Prostate gland (tissue), 2 donors: ENCODE measurements around the gene MTFR1L. TPM values are rescaled to one million over a fixed set of nuclear protein-coding genes. Genes with fewer than 3 reads are reported as not detected.

ENCODE experiments used
- DNase-seq: peaks from one replicate; pipeline ENCODE4 v3.0.0-alpha.2; 2019; ENCODE audit warnings: low spot score
- H3K27ac ChIP-seq, 2 donors: fragments of 200-600 bp; sonication (generic); 2 replicates each; pipeline ENCODE4 v1.5.1; 2017 to 2019
- H3K27me3 ChIP-seq: fragments of 200-600 bp; sonication (generic); replicated peaks from 2 replicates; pipeline ENCODE4 v1.5.1; 2019; ENCODE audit not compliant: insufficient read depth
- H3K36me3 ChIP-seq, 2 donors: fragments of 200-600 bp; sonication (generic); 1 replicate in 1 of 2; 2 replicates in 1 of 2; pipeline versions ENCODE4 v1.5.1 to v1.8.1; 2017 to 2019
- H3K4me1 ChIP-seq: fragments of 200-600 bp; sonication (generic); replicated peaks from 2 replicates; pipeline ENCODE4 v1.5.1; 2019
- H3K4me3 ChIP-seq, 2 donors: fragments of 200-600 bp; sonication (generic); 2 replicates each; pipeline ENCODE4 v1.5.1; 2017 to 2019
- H3K9me3 ChIP-seq: fragments of 200-600 bp; sonication (generic); 2 replicates; pipeline ENCODE4 v1.5.1; 2017
- POLR2A ChIP-seq: fragments of 450-650 bp; IDR thresholded peaks from one replicate; pipeline ENCODE4 v1.6.1; 2016; ENCODE audit warnings: antibody characterized with exemption, mild to moderate bottlenecking
- POLR2AphosphoS5 ChIP-seq: sonication (generic); formaldehyde crosslinking; IDR thresholded peaks from one replicate; pipeline ENCODE4 v1.6.1; 2017; ENCODE audit warnings: antibody characterized with exemption
- WGBS: methylation state at CpG from one replicate; pipeline ENCODE4 v1.1.5; 2018; 5-methylcytosine and 5-hydroxymethylcytosine counted together
- intact Hi-C: fragments of 100-400 bp; cut with DNase I; formaldehyde crosslinking; loops from one replicate; pipeline ENCODE4 v1.14.2; 2022
- total RNA-seq, 2 donors: library from RNA; depleted of rRNA; stranded (reverse); fragments of >200 nt; gene quantifications; one replicate each; pipeline ENCODE4 v1.1.0, GENCODE V29; 2016
- TF ChIP-seq, protein P1 (sequence below), 4 experiments: fragments of 200-600 bp in 2 of 4; fragments of 450-650 bp in 2 of 4; sonication (generic) in 2 of 4; IDR thresholded peaks; 1 replicate in 3 of 4; 2 replicates in 1 of 4; pipeline ENCODE4 v1.5.1; 2016 to 2019; ENCODE audit warnings: antibody characterized with exemption in 4 of 4, mild to moderate bottlenecking in 2 of 4, moderate library complexity in 2 of 4

MTFR1L gene
- total RNA-seq, 2 donors from 2014 or later, result 82.2 to 112 TPM

- no peak for DNase-seq
- no peaks in the 10 kb centered on the region for H3K27me3 ChIP-seq
- no peaks in the 10 kb centered on the region for H3K36me3 ChIP-seq
- H3K9me3 ChIP-seq, result no peaks in the 10 kb centered on the region
- TF ChIP-seq, protein P1, sequence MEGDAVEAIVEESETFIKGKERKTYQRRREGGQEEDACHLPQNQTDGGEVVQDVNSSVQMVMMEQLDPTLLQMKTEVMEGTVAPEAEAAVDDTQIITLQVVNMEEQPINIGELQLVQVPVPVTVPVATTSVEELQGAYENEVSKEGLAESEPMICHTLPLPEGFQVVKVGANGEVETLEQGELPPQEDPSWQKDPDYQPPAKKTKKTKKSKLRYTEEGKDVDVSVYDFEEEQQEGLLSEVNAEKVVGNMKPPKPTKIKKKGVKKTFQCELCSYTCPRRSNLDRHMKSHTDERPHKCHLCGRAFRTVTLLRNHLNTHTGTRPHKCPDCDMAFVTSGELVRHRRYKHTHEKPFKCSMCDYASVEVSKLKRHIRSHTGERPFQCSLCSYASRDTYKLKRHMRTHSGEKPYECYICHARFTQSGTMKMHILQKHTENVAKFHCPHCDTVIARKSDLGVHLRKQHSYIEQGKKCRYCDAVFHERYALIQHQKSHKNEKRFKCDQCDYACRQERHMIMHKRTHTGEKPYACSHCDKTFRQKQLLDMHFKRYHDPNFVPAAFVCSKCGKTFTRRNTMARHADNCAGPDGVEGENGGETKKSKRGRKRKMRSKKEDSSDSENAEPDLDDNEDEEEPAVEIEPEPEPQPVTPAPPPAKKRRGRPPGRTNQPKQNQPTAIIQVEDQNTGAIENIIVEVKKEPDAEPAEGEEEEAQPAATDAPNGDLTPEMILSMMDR (IDR thresholded peaks at IDR 0.05), result no peak
- no peak for TF ChIP-seq POLR2AphosphoS5
- no peak for TF ChIP-seq POLR2A
- no peak overlapping the region for H3K4me3 ChIP-seq
- no peaks in the 10 kb centered on the region for H3K4me1 ChIP-seq
- intact Hi-C loops, result loop anchor here (10.0 kb wide), 1 partner anchor 96 kb away; no protein-coding TSS in a partner anchor
- H3K27ac ChIP-seq, result no peak overlapping the region
- WGBS, result 89% methylated on average over 6 of the region's 6 CpGs
Observed at GRCh38 chr1:25790472-25790871, 29.3 kb upstream of the MTFR1L start.

DNA sequence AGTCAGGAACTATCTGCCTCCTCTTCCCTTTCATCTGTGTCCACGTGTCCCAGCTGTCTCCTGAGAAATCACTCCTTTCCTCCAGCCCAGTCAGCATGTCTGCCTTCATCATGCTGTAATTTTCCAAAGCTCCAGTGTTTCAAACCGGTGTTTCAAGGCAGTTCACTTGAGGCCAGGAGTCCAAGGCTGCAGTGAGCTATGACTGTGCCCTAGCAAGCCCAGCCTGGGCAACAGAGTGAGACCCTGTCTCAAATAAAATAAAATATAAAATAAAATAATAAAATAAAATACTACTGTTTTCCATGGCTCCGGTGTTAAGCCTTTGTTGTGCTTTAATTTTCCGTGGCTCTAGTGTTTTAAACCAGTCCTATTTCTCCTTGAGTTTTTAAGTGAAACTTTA is 27.6 kb upstream of the MTFR1L start:
- TF ChIP-seq POLR2AphosphoS5, result no peak
- TF ChIP-seq, protein P1 (IDR thresholded peaks at IDR 0.05), result no peak
- TF ChIP-seq POLR2A, result no peak
- H3K4me1 ChIP-seq, result peaks cover 11% of the 10 kb centered on the region
- DNase-seq, result no peak
- intact Hi-C loops, result loop anchor here (10.0 kb wide), 1 partner anchor 97 kb away; no protein-coding TSS in a partner anchor
- H3K27me3 ChIP-seq, result no peaks in the 10 kb centered on the region
- H3K4me3 ChIP-seq, result no peak overlapping the region
- no peaks in the 10 kb centered on the region for H3K36me3 ChIP-seq
- WGBS, result 69% methylated on average over 4 of the region's 4 CpGs
- H3K27ac ChIP-seq, result no peak overlapping the region
- H3K9me3 ChIP-seq, result no peaks in the 10 kb centered on the region

DNA sequence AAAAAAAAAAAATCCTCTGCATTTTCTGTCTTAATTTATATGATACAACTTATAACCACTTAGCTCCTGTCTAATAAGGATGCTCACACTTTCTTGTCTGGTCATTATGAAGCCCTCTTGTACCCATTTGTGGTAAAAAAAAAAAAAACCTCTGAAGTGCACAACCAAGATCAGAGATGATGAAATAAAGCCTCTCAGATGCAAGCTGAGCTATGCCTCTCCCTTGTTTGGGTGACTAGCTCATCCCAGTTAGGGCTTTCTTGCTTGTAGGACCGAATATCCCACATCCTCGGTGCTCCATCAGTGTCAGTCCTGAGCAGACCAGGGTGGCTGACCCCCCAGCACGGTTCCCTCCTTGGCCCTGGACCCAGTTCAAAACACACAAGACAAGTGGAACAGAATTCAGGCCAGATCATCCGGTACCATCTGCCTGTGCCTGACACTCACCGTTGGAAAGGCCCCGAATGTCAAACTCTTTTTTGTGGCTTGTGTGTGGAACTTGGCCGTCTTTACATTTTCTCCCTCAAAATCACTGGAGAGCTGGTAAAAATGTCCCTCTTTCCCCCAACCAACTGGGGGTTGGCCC is 26.1 kb upstream of the MTFR1L start:
- DNase-seq, result no peak
- no peak for TF ChIP-seq POLR2A
- TF ChIP-seq, protein P1 (IDR thresholded peaks at IDR 0.05), result no peak
- TF ChIP-seq POLR2AphosphoS5, result no peak
- no peak overlapping the region for H3K27ac ChIP-seq
- WGBS, result 52% methylated on average over 7 of the region's 7 CpGs
- H3K4me3 ChIP-seq, result no peak overlapping the region
- no peaks in the 10 kb centered on the region for H3K9me3 ChIP-seq
- H3K27me3 ChIP-seq, result no peaks in the 10 kb centered on the region
- peaks cover 11% of the 10 kb centered on the region for H3K4me1 ChIP-seq
- intact Hi-C loops, result loop anchor here (10.0 kb wide), 1 partner anchor 99 kb away; no protein-coding TSS in a partner anchor
- H3K36me3 ChIP-seq, result no peaks in the 10 kb centered on the region

DNA sequence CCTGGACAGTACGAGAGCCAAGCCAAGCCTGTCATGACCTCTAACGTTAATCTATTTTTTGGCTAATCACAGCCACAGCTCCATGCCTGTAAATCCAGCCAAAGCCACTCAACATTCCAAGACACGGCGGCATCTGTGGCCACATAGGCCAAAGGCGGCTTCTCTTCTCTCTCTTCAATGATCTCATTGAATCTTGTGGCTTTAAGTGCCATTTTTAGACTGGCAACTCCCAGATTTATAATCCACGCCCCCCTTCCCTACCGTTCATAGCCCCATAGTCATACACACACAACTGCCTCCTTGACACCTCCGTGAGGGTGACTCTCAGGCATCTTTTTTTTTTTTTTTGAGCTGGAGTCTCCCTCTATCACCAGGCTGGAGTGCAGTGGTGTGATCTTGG is 25.4 kb upstream of the MTFR1L start:
- no peak for DNase-seq
- Histone ChIP-seq H3K27me3 (no peaks in the 10 kb centered on the region), H3K4me1 (peaks cover 11% of the 10 kb centered on the region), H3K27ac (no peak overlapping the region), H3K9me3 (no peaks in the 10 kb centered on the region), H3K36me3 (no peaks in the 10 kb centered on the region), H3K4me3 (no peak overlapping the region)
- 79% methylated on average over 8 of the region's 8 CpGs for WGBS
- intact Hi-C loops, result loop anchor here (10.0 kb wide), 1 partner anchor 100 kb away; no protein-coding TSS in a partner anchor
- no peak for TF ChIP-seq POLR2AphosphoS5
- TF ChIP-seq POLR2A, result no peak
- TF ChIP-seq, protein P1 (IDR thresholded peaks at IDR 0.05), result no peak

DNA sequence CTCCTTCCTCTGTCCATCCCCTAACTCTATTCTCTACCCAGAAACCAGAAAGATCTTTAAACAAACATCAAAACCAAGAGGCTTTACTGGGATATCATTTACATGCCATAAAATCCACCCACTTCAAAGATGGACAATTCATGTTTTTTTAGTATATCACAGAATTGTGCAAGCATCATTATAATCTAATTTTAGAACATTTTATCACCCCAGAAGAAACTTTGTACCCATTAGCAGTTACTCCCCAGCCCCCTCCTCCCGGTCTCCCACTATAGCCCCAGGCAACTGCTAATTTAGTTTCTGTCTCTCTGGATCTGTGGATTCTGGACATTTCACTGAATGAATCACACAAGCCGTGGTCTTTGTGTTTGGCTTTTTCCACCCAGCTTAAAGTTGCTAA is 24.5 kb upstream of the MTFR1L start:
- peaks cover 11% of the 10 kb centered on the region for H3K4me1 ChIP-seq
- H3K27me3 ChIP-seq, result no peaks in the 10 kb centered on the region
- no peak overlapping the region for H3K27ac ChIP-seq
- TF ChIP-seq POLR2A, result no peak
- TF ChIP-seq POLR2AphosphoS5, result no peak
- TF ChIP-seq, protein P1 (IDR thresholded peaks at IDR 0.05), result no peak
- 72% methylated on average over 2 of the region's 2 CpGs for WGBS
- H3K4me3 ChIP-seq, result no peak overlapping the region
- intact Hi-C loops, result loop anchor here (5.0 to 10.0 kb wide), 2 partner anchors 53 to 100 kb away; no protein-coding TSS in a partner anchor
- no peaks in the 10 kb centered on the region for H3K9me3 ChIP-seq
- no peak for DNase-seq
- no peaks in the 10 kb centered on the region for H3K36me3 ChIP-seq
